GM10847 (cell line): ENCODE measurements around the gene PKHD1.

Experiments
- POLR2A ChIP-seq: IDR thresholded peaks from 2 replicates; pipeline ENCODE4 v1.6.1; 2011; ENCODE audit not compliant: insufficient read length; ENCODE audit errors: extremely low read depth

PKHD1 gene

GRCh38 chr6:51725155-51725554 lies 362.3 kb downstream of the PKHD1 start:
- TF ChIP-seq POLR2A, result no peak

GRCh38 chr6:51720327-51720726 lies 367.1 kb downstream of the PKHD1 start:
- TF ChIP-seq POLR2A, result no peak

GRCh38 chr6:51719297-51719696 lies 368.1 kb downstream of the PKHD1 start:
- no peak for TF ChIP-seq POLR2A

GRCh38 chr6:51718533-51718932 lies 368.9 kb downstream of the PKHD1 start:
- TF ChIP-seq POLR2A, result no peak

- TF ChIP-seq POLR2A, result no peak
Measured at GRCh38 chr6:51717477-51717876, 369.9 kb downstream of the PKHD1 start.

- TF ChIP-seq POLR2A, result no peak
Measured at GRCh38 chr6:51711876-51712275, 375.5 kb downstream of the PKHD1 start.

- TF ChIP-seq POLR2A, result no peak
Measured at GRCh38 chr6:51706086-51706485, 381.3 kb downstream of the PKHD1 start.

GRCh38 chr6:51704932-51705540 lies 382.4 kb downstream of the PKHD1 start:
- TF ChIP-seq POLR2A, result no peak

- TF ChIP-seq POLR2A, result no peak
Measured at GRCh38 chr6:51702851-51703250, 384.6 kb downstream of the PKHD1 start.

- TF ChIP-seq POLR2A, result no peak
Measured at GRCh38 chr6:51684603-51685002, 402.8 kb downstream of the PKHD1 start.

GRCh38 chr6:51684038-51684437 lies 403.4 kb downstream of the PKHD1 start:
- TF ChIP-seq POLR2A, result no peak

- TF ChIP-seq POLR2A, result no peak
Measured at GRCh38 chr6:51678905-51679620, 408.4 kb downstream of the PKHD1 start.

GRCh38 chr6:51678274-51678673 lies 409.1 kb downstream of the PKHD1 start:
- TF ChIP-seq POLR2A, result no peak

- TF ChIP-seq POLR2A, result no peak
Measured at GRCh38 chr6:51675922-51676275, 411.5 kb downstream of the PKHD1 start.

- no peak for TF ChIP-seq POLR2A
Measured at GRCh38 chr6:51675020-51675921, 412.1 kb downstream of the PKHD1 start.

- no peak for TF ChIP-seq POLR2A
Measured at GRCh38 chr6:51663525-51663924, 423.9 kb downstream of the PKHD1 start.
